ENCODE measurements around the gene HBA1. TPM values are rescaled to one million over a fixed set of nuclear protein-coding genes. Genes with fewer than 3 reads are reported as not detected.

The HBA1 gene
- total and polyA plus RNA-seq, 12 donors: 2.1 to 1,150 (median 186) TPM

DNA sequence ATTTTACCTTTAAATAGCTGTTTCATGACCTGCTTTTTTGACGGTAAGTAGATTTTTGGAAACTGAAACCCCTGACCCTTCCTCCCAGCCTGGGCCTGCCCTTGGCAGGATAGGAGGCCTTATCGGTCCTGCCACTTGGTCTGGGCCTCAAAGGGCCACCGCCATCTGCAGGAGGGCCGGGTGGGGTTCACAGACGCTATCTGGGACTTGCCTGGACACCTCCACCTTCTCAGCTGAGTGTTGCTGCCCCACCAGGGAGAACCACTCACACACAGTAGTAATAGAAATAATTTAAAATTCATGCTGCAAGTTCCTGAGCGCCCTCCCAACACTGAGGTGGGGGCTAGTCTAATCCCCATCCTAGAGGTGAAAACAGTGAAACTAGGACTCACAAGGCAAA lies 33.4 kb upstream of the HBA1 start:
- H3K27me3 ChIP-seq: peaks cover 0 to 30% (median 10%) of the 10 kb centered on the region in 7 donors
- peaks cover 0 to 8% (median 0%) of the 10 kb centered on the region in 9 donors for H3K4me1 ChIP-seq
- TF ChIP-seq, protein P1, sequence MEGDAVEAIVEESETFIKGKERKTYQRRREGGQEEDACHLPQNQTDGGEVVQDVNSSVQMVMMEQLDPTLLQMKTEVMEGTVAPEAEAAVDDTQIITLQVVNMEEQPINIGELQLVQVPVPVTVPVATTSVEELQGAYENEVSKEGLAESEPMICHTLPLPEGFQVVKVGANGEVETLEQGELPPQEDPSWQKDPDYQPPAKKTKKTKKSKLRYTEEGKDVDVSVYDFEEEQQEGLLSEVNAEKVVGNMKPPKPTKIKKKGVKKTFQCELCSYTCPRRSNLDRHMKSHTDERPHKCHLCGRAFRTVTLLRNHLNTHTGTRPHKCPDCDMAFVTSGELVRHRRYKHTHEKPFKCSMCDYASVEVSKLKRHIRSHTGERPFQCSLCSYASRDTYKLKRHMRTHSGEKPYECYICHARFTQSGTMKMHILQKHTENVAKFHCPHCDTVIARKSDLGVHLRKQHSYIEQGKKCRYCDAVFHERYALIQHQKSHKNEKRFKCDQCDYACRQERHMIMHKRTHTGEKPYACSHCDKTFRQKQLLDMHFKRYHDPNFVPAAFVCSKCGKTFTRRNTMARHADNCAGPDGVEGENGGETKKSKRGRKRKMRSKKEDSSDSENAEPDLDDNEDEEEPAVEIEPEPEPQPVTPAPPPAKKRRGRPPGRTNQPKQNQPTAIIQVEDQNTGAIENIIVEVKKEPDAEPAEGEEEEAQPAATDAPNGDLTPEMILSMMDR (IDR thresholded peaks at IDR 0.05): no peak
- no peaks in the 10 kb centered on the region for H3K9me3 ChIP-seq
- H3K4me3 ChIP-seq: no peak overlapping the region
- DNase-seq (no peak), ATAC-seq (no peak)
- 77% methylated on average over 6 of the region's 6 CpGs for WGBS, 2 donors
- no peak overlapping the region for H3K27ac ChIP-seq
- intact Hi-C loops (cut with DNase I): no loop called here
- no peaks in the 10 kb centered on the region for H3K36me3 ChIP-seq

DNA sequence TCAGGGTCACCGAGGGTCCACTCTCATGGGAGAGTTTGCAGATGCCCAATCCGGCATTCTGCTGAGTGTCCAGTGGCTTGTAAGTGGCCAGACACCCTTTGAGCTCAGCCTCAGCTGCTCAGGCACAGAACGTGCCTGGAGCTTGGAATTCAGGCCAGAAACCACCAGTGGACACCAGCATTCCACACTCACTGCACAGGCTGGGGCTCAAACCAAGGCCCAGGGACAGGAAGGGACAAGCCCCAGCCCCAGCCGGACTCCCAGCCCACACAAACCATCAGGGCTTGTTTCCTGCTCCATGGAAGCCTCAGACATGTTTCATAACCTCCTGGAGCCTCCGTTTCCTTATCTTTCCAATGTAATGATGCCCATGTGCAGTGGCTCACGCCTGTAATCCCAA lies 33.0 kb upstream of the HBA1 start:
- TF ChIP-seq, protein P1 (IDR thresholded peaks at IDR 0.05): no peak
- Histone ChIP-seq H3K4me3 (no peak overlapping the region), H3K36me3 (no peaks in the 10 kb centered on the region), H3K9me3 (no peaks in the 10 kb centered on the region), H3K27me3 (peaks cover 0 to 30% (median 10%) of the 10 kb centered on the region in 7 donors), H3K4me1 (peaks cover 0 to 8% (median 0%) of the 10 kb centered on the region in 9 donors), H3K27ac (no peak overlapping the region)
- DNase-seq: no peak
- intact Hi-C loops (cut with DNase I): no loop called here
- no peak for ATAC-seq
- 56 to 61% methylated on average over 6 of the region's 6 CpGs for WGBS, 2 donors

DNA sequence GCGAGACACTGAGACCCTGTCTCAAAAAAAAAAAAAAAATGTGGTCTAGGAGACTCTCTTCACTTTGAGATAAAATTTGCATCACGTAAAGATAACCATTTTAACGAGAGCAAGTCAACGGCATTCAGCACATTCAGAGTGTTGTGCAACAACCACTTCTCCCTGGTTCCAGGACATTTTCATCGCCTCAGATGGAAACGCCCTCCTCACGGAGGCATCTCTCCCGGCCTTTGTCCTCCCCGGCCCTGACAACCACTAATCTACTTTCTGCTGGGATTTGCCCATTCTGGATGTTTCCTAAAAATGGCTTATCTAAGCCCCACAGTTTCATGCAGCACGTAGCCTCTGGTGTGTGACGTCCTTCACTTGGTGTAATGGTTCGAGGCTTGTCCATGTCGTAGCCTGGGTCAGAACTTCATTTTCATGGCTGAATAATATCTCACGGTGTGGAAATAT lies 31.7 kb upstream of the HBA1 start:
- TF ChIP-seq, protein P1 (IDR thresholded peaks at IDR 0.05): no peak
- no peak for ATAC-seq
- Histone ChIP-seq H3K27me3 (peaks cover 0 to 30% (median 15%) of the 10 kb centered on the region in 7 donors), H3K36me3 (no peaks in the 10 kb centered on the region), H3K4me1 (no peaks in the 10 kb centered on the region), H3K27ac (no peak overlapping the region), H3K4me3 (no peak overlapping the region), H3K9me3 (no peaks in the 10 kb centered on the region)
- WGBS, 2 donors: 68 to 74% methylated on average over 14 of the region's 14 CpGs
- no peak for DNase-seq
- intact Hi-C loops (cut with DNase I): no loop called here

DNA sequence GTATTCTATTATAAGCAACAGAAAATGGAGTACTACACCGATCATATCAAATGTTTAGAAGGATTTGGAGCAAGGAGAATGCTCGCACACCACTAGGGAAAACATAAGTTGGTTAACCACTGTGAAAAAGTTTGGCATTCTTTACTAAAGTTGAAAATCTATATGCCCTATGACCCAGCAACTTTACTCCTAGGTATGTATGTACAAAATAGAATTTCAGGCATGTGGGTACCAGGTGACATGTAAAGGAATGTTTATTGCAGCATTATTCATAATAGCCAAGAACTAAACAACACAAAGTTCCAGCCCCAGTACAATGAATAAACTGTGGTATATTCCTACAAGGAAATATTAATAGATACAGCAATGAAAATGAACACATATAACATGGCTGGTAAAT lies 29.8 kb upstream of the HBA1 start:
- DNase-seq (no peak), ATAC-seq (no peak)
- H3K4me3 ChIP-seq: no peak overlapping the region
- H3K27ac ChIP-seq: no peak overlapping the region
- peaks cover 0 to 40% (median 21%) of the 10 kb centered on the region in 7 donors for H3K27me3 ChIP-seq
- TF ChIP-seq, protein P1 (IDR thresholded peaks at IDR 0.05): no peak
- no peaks in the 10 kb centered on the region for H3K4me1 ChIP-seq
- no peaks in the 10 kb centered on the region for H3K9me3 ChIP-seq
- 82 to 87% methylated on average over 2 of the region's 2 CpGs for WGBS, 2 donors
- no peaks in the 10 kb centered on the region for H3K36me3 ChIP-seq
- intact Hi-C loops (cut with DNase I): no loop called here
